ENCODE measurements around the gene SLC29A2.

The SLC29A2 gene

DNA sequence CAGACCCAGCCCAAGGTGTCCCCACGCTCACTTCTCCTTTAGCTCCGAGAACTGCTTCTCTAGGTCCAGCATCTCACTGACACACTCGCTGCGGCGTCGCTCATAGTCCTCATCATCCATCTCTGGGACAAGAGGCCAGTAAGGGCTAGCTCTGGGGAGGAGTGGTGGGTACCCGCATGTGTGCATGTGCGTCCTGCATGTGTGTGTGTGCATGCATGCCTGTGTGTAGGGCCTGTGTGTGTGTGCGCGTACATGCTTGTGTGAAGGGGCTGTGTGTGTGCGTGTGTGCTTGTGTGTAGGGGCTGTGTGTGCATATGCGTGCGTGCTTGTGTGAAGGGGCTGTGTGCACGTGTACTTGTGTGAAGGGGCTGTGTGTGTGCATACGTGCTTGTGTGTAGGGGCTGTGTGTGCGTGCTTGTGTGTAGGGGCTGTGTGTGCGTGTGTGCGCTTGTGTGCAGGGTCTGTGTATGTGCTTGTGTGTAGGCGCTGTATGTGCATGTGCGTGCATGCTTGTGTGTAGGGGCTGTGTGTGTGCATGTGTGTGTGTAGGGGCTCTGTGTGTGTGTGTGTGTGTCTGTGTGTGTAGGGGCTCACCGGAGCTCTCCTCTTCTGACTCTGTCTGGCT is 29.9 kb downstream of the SLC29A2 start:
- no peaks in the 10 kb centered on the region for H3K9me3 ChIP-seq
- H3K27ac ChIP-seq: no peak overlapping the region
- peaks cover 69% of the 10 kb centered on the region for H3K36me3 ChIP-seq
- no peak overlapping the region for H3K4me3 ChIP-seq (ENCODE audit: low read depth in 1 of 2, low read length in 1 of 2)
- peaks cover 9% of the 10 kb centered on the region for H3K27me3 ChIP-seq
- peaks cover 20 to 23% of the 10 kb centered on the region in 2 experiments for H3K4me1 ChIP-seq (ENCODE audit: control insufficient read depth in 1 of 2, insufficient read depth in 1 of 2, low read depth in 1 of 2, low read length in 1 of 2)
- TF ChIP-seq, protein P1, sequence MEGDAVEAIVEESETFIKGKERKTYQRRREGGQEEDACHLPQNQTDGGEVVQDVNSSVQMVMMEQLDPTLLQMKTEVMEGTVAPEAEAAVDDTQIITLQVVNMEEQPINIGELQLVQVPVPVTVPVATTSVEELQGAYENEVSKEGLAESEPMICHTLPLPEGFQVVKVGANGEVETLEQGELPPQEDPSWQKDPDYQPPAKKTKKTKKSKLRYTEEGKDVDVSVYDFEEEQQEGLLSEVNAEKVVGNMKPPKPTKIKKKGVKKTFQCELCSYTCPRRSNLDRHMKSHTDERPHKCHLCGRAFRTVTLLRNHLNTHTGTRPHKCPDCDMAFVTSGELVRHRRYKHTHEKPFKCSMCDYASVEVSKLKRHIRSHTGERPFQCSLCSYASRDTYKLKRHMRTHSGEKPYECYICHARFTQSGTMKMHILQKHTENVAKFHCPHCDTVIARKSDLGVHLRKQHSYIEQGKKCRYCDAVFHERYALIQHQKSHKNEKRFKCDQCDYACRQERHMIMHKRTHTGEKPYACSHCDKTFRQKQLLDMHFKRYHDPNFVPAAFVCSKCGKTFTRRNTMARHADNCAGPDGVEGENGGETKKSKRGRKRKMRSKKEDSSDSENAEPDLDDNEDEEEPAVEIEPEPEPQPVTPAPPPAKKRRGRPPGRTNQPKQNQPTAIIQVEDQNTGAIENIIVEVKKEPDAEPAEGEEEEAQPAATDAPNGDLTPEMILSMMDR (IDR thresholded peaks at IDR 0.05): no peak

DNA sequence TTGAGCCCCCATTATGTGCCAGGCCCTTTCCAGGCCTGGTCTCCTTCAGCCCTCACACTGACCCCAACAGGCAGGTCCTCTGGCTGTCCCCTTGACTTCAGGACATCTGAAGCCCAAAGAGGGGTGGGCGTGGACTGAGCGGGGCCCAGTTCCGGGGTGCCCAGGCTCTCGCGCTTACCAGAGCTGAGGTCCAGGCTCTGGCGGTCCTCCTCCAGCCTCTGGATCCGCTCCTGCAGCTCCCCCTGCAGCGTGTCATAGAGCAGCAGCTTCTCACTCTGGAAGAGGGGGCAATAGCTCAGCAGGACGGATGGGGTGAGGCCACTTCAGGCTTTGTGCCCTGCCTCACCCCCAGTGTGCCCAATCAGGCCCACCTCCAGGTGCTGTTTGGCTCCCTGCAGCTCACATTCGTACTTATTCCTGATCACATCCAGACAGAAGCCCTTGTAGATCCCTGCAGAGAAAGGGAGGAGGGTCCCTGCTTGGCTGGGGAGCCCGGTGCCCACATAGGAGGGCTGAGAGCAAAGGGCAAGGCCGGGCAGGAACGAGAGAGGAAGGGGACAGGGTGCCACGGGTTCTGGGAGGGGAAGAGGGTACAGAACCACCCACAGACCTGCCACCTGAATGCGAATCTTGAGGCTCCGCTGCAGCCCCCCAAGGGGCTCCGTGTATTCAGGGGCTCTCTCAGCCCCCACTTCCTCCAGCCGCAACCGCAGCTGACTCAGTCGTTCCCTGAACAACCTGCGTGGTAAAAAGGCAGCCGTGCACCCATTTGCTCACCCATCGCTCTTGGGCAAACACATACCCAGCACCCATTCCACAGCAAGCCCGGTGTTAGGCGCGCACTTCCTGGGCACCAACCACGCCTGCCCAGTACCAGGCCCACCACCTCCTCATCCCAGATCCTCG is 30.7 kb downstream of the SLC29A2 start:
- Histone ChIP-seq H3K9me3 (no peaks in the 10 kb centered on the region), H3K27me3 (peaks cover 10% of the 10 kb centered on the region), H3K4me1 (ENCODE audit: control insufficient read depth in 1 of 2, insufficient read depth in 1 of 2, low read depth in 1 of 2, low read length in 1 of 2) (peaks cover 27% of the 10 kb centered on the region in 2 experiments), H3K27ac (no peak overlapping the region), H3K36me3 (peaks cover 72% of the 10 kb centered on the region), H3K4me3 (ENCODE audit: low read depth in 1 of 2, low read length in 1 of 2) (no peak overlapping the region)
- TF ChIP-seq, protein P1 (IDR thresholded peaks at IDR 0.05): no peak

DNA sequence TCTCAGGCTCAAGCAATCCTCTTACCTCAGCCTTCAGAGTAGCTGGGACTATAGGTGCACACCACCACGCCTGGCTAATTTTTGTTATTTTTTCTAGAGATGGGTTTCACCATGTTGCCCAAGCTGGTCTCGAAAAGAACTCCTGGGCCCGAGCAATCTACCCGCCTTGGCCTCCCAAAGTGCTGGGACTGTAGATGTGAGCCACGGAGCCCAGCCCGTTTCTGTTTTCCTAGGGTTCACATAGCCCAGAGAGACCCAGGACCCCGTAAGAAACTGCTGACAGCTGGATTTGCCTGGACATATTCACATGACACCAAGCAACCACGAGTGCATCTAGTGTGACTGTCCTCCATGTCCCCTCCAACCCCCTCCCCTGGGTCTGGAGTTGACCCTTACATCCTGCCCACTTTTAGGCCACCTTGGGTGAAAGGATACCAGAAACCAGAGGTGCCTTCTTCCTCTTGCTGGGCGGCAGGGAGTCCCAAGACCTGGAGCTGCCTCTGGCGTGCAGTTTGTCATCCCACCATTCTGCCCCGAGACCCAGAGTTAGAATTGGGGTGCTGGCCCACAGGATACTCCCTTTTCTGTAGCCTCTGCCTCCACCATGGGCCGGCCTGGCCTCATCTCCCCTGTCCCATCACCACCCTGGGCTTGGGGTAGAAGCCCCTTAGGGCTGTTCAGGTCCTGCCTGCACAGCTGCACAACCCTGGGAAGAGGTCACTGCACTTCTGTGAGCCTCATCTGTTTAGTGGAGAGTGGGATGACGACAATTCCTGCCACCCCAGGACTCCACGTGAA is 31.7 kb downstream of the SLC29A2 start:
- peaks cover 31 to 32% of the 10 kb centered on the region in 2 experiments for H3K4me1 ChIP-seq (ENCODE audit: control insufficient read depth in 1 of 2, insufficient read depth in 1 of 2, low read depth in 1 of 2, low read length in 1 of 2)
- no peaks in the 10 kb centered on the region for H3K9me3 ChIP-seq
- TF ChIP-seq, protein P1 (IDR thresholded peaks at IDR 0.05): no peak
- H3K36me3 ChIP-seq: peaks cover 72% of the 10 kb centered on the region
- H3K4me3 ChIP-seq (ENCODE audit: low read depth in 1 of 2, low read length in 1 of 2): no peak overlapping the region
- H3K27me3 ChIP-seq: peaks cover 20% of the 10 kb centered on the region
- no peak overlapping the region for H3K27ac ChIP-seq

DNA sequence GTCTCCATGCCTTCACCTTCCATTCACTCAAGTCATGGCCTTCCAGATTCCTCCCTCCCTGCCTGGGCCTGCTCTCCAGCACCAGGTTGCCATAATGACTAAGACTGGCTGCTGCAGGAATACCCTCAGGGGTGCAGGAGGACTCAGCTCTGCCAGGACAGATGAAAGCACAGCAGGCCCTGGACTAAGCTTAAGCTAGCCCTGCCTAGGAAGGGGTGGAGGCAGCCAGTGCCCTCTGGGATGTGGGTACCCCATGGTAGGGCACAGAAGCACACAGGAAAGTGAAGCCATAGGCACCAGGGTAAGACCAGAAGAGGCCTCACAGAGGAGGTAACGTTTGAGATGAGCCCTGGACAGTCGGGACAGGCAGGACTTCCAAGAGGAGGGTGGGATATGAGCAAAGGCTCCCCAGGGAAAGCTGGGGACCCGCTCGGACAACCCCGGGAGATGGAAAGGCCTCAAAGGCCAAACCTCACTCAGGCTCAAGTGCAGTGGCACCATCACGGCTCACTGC is 32.3 kb downstream of the SLC29A2 start:
- Histone ChIP-seq H3K4me3 (ENCODE audit: low read depth in 1 of 2, low read length in 1 of 2) (no peak overlapping the region), H3K9me3 (no peaks in the 10 kb centered on the region), H3K4me1 (ENCODE audit: control insufficient read depth in 1 of 2, insufficient read depth in 1 of 2, low read depth in 1 of 2, low read length in 1 of 2) (peaks cover 27 to 29% of the 10 kb centered on the region in 2 experiments), H3K27ac (no peak overlapping the region), H3K36me3 (peaks cover 72% of the 10 kb centered on the region), H3K27me3 (peaks cover 20% of the 10 kb centered on the region)
- TF ChIP-seq, protein P1 (IDR thresholded peaks at IDR 0.05): no peak
